GM12801 (cell line): ENCODE data around the gene DRAP1.

Experiments used
- CTCF ChIP-seq: IDR thresholded peaks from one replicate; pipeline ENCODE4 v1.5.1; 2011; ENCODE audit warnings: control low read depth; ENCODE audit not compliant: insufficient read length; ENCODE audit errors: extremely low read depth

DRAP1 gene

GRCh38 chr11:65897020-65897471, 22.2 kb upstream of the DRAP1 start:
- no peak for TF ChIP-seq CTCF

- no peak for TF ChIP-seq CTCF
Measured at GRCh38 chr11:65898656-65899355, 20.4 kb upstream of the DRAP1 start.

GRCh38 chr11:65899356-65900124, 19.7 kb upstream of the DRAP1 start:
- TF ChIP-seq CTCF = no peak

- TF ChIP-seq CTCF = no peak
Measured at GRCh38 chr11:65900125-65900898, 18.9 kb upstream of the DRAP1 start, which contains the start of gene FOSL1. Gene FOSL1 (minus strand): TSS chr11:65900388. CDS start chr11:65900339, 49 bp downstream.

GRCh38 chr11:65900899-65901180, 18.4 kb upstream of the DRAP1 start:
- no peak for TF ChIP-seq CTCF

- TF ChIP-seq CTCF = no peak
Measured at GRCh38 chr11:65903068-65903481, 16.2 kb upstream of the DRAP1 start.

- TF ChIP-seq CTCF = no peak
Measured at GRCh38 chr11:65903715-65904114, 15.5 kb upstream of the DRAP1 start.
